PC-3 (cell line): ENCODE results near the gene JAZF1. TPM values are rescaled to one million over a fixed set of nuclear protein-coding genes. Genes with fewer than 3 reads are reported as not detected.

Experiments
- ATAC-seq: fragments of 200-7000 bp; cut with Tn5 transposase; 2 replicates; pipeline ENCODE4 v1.9.1; 2020; ENCODE audit warnings: mild to moderate bottlenecking, moderate library complexity
- BruUV-seq: library from RNA; stranded (reverse); fragments of 400-500 nt; replicated peaks from 2 replicates; lab custom pipeline; 2021; lab: Mats Ljungman, UMichigan
- CTCF ChIA-PET: fragments of 300-600 bp; sonication (Branson Sonifier 250); formaldehyde crosslinking; loops from one replicate; lab custom pipeline; 2022; ENCODE audit warnings: antibody characterized with exemption; lab: Charles Lee
- POLR2A ChIA-PET: fragments of 300-600 bp; sonication (Branson Sonifier 250); formaldehyde crosslinking; loops from one replicate; lab custom pipeline; 2022; ENCODE audit warnings: antibody characterized with exemption; ENCODE audit not compliant: unreplicated experiment; lab: Charles Lee
- DNase-seq: peaks from one replicate; pipeline ENCODE4 v3.0.0-alpha.2; 2015
- H2AFZ ChIP-seq: fragments of 300-600 bp; sonication (generic); 2 replicates; pipeline ENCODE4 v1.6.0; 2016; ENCODE audit warnings: antibody characterized with exemption, low read length
- H3F3A ChIP-seq: fragments of 300-600 bp; sonication (generic); one replicate; pipeline ENCODE4 v1.6.0; 2017; ENCODE audit warnings: antibody characterized with exemption, low read length, control low read depth, mild to moderate bottlenecking; ENCODE audit not compliant: unreplicated experiment
- H3K27ac ChIP-seq: fragments of 300-600 bp; sonication (generic); 2 replicates; pipeline ENCODE4 v1.5.1; 2016; ENCODE audit warnings: mild to moderate bottlenecking, low read length
- H3K27me3 ChIP-seq: fragments of 300-600 bp; sonication (generic); 2 replicates; pipeline ENCODE4 v1.6.1; 2016; ENCODE audit warnings: low read length, mixed read lengths
- H3K36me3 ChIP-seq: fragments of 300-600 bp; sonication (generic); 2 replicates; pipeline ENCODE4 v1.6.1; 2016; ENCODE audit warnings: low read depth, mixed run types, low read length, mixed read lengths
- H3K4me1 ChIP-seq: fragments of 300-600 bp; sonication (generic); 2 replicates; pipeline ENCODE4 v1.5.1; 2016; ENCODE audit warnings: low read length; ENCODE audit not compliant: insufficient read depth
- H3K4me2 ChIP-seq: fragments of 300-600 bp; sonication (generic); 2 replicates; pipeline ENCODE4 v1.6.0; 2016; ENCODE audit warnings: low read length
- H3K4me3 ChIP-seq: fragments of 300-600 bp; sonication (generic); 2 replicates; pipeline ENCODE4 v1.5.1; 2016; ENCODE audit warnings: mild to moderate bottlenecking, low read length, mixed read lengths
- H3K79me2 ChIP-seq: fragments of 300-600 bp; sonication (generic); 2 replicates; pipeline ENCODE4 v1.6.1; 2017; ENCODE audit warnings: low read length, mixed read lengths
- H3K9ac ChIP-seq: fragments of 300-600 bp; sonication (generic); 2 replicates; pipeline ENCODE4 v1.6.0; 2016; ENCODE audit warnings: mild to moderate bottlenecking, low read length
- H3K9me2 ChIP-seq: fragments of 300-600 bp; sonication (generic); replicated peaks from 2 replicates; pipeline ENCODE4 v1.6.1; 2016; ENCODE audit warnings: mixed run types, low read length, mixed read lengths
- H3K9me3 ChIP-seq: fragments of 300-600 bp; sonication (generic); 2 replicates; pipeline ENCODE4 v1.6.1; 2016; ENCODE audit warnings: low read length, mixed read lengths
- H4K20me1 ChIP-seq: fragments of 300-600 bp; sonication (generic); 2 replicates; pipeline ENCODE4 v1.6.1; 2016; ENCODE audit warnings: low read length, mixed read lengths
- EZH2 ChIP-seq: fragments of 300-600 bp; sonication (generic); IDR thresholded peaks from one replicate; pipeline ENCODE4 v1.6.1; 2017; ENCODE audit warnings: antibody characterized with exemption, mild to moderate bottlenecking, low read length; ENCODE audit not compliant: unreplicated experiment
- EZH2phosphoT487 ChIP-seq: fragments of 300-600 bp; sonication (generic); IDR thresholded peaks from 2 replicates; pipeline ENCODE4 v1.6.1; 2018; ENCODE audit warnings: mild to moderate bottlenecking, antibody characterized with exemption, low read length, borderline replicate concordance
- intact Hi-C: fragments of 100-400 bp; cut with micrococcal nuclease; formaldehyde crosslinking; loops from 2 replicates; pipeline ENCODE4 v1.9.0; 2023
- total RNA-seq: library from RNA; depleted of rRNA; stranded (reverse); fragments of >200 nt; gene quantifications from 2 replicates; pipeline ENCODE4 v1.2.3, GENCODE V29; 2014
- TF ChIP-seq, protein P1 (sequence below): fragments of 300-600 bp; sonication (generic); conservative IDR thresholded peaks from 2 replicates; pipeline ENCODE4 v1.5.1; 2017; ENCODE audit warnings: antibody characterized with exemption, low read depth, mild to moderate bottlenecking, low read length

The JAZF1 gene
- total RNA-seq, 1 experiment from 2014 or later = 2.3 TPM

DNA sequence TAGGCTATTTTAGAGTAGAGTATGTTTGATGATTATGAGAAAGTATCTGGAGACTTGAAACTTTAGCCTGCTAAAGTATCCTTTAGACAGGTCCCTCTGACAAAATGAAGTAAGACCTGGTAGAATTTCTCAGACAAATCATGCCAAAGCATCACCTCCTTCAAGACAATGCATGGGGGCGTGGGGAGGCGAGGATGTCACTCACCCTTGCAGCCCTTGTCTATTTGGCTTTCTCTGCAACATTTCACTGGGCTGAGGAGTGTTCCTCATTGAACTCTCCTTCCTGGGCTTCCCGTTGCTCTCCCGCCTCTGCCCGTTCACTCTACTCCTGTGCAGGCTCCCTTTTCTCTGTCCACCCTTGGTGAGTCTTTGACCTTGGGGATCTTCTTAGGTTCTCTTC, 98.5 kb downstream of the JAZF1 start:
- no peak for TF ChIP-seq EZH2phosphoT487
- TF ChIP-seq, protein P1, sequence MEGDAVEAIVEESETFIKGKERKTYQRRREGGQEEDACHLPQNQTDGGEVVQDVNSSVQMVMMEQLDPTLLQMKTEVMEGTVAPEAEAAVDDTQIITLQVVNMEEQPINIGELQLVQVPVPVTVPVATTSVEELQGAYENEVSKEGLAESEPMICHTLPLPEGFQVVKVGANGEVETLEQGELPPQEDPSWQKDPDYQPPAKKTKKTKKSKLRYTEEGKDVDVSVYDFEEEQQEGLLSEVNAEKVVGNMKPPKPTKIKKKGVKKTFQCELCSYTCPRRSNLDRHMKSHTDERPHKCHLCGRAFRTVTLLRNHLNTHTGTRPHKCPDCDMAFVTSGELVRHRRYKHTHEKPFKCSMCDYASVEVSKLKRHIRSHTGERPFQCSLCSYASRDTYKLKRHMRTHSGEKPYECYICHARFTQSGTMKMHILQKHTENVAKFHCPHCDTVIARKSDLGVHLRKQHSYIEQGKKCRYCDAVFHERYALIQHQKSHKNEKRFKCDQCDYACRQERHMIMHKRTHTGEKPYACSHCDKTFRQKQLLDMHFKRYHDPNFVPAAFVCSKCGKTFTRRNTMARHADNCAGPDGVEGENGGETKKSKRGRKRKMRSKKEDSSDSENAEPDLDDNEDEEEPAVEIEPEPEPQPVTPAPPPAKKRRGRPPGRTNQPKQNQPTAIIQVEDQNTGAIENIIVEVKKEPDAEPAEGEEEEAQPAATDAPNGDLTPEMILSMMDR = no peak
- no peak for TF ChIP-seq EZH2
- H3K9ac ChIP-seq = no peak overlapping the region
- no peak overlapping the region for H3K4me3 ChIP-seq
- DNase-seq (no peak), ATAC-seq (no peak)
- no peaks in the 10 kb centered on the region for H3F3A ChIP-seq
- H3K27me3 ChIP-seq = no peaks in the 10 kb centered on the region
- H3K9me2 ChIP-seq = no peaks in the 10 kb centered on the region
- H3K27ac ChIP-seq = no peak overlapping the region
- no TSS peak for BruUV-seq
- no peaks in the 10 kb centered on the region for H3K36me3 ChIP-seq
- H3K79me2 ChIP-seq = no peaks in the 10 kb centered on the region
- no peaks in the 10 kb centered on the region for H3K4me1 ChIP-seq
- POLR2A ChIA-PET = interaction anchor here (0.5 kb wide), 1 partner anchor 58 kb away, joined by 14 read pairs; no protein-coding TSS in a partner anchor
- CTCF ChIA-PET = no interaction called here
- H2AFZ ChIP-seq = no peak overlapping the region
- intact Hi-C loops = no loop called here
- no peak overlapping the region for H3K4me2 ChIP-seq
- H3K9me3 ChIP-seq = no peaks in the 10 kb centered on the region
- no peaks in the 10 kb centered on the region for H4K20me1 ChIP-seq

GRCh38 chr7:28081016-28081415, 99.6 kb downstream of the JAZF1 start:
- no TSS peak for BruUV-seq
- no peaks in the 10 kb centered on the region for H3K27me3 ChIP-seq
- no peaks in the 10 kb centered on the region for H3K4me1 ChIP-seq
- no peaks in the 10 kb centered on the region for H3K9me2 ChIP-seq
- ChIA-PET CTCF (interaction anchor here (0.5 to 1.8 kb wide), 2 partner anchors 19 to 224 kb away, joined by 3 to 6 read pairs; no protein-coding TSS in a partner anchor), POLR2A (no interaction called here)
- H3K9me3 ChIP-seq = no peaks in the 10 kb centered on the region
- DNase-seq (no peak), ATAC-seq (no peak)
- TF ChIP-seq, protein P1 = no peak
- TF ChIP-seq EZH2 (no peak), EZH2phosphoT487 (no peak)
- no peaks in the 10 kb centered on the region for H3K79me2 ChIP-seq
- no peak overlapping the region for H3K27ac ChIP-seq
- no peak overlapping the region for H2AFZ ChIP-seq
- no peak overlapping the region for H3K9ac ChIP-seq
- no peaks in the 10 kb centered on the region for H3K36me3 ChIP-seq
- H3K4me3 ChIP-seq = no peak overlapping the region
- intact Hi-C loops = no loop called here
- no peaks in the 10 kb centered on the region for H4K20me1 ChIP-seq
- H3K4me2 ChIP-seq = no peak overlapping the region
- H3F3A ChIP-seq = no peaks in the 10 kb centered on the region
